ENCODE data around the gene ITPR2.

DNA sequence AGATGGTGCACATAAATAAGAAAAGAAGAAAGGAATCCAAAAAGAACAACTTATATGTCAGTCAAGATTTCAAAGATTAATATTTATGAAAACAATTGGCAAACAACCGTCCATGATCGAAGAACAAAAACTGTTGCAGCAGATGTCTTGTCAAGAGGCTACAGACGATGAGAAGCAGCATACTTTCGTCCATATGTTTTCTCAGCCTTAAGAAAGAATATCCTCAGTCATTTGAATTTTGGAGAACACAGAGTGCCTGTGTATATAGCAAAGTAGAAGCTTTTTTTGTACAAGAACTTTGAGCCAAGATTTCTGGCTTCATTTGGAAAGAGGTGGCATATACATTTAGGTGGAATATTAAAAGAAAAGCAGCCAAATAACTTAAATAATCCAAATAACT, 297.2 kb downstream of the ITPR2 start:
- TF ChIP-seq POLR2AphosphoS5 (IDR thresholded peaks at IDR 0.05; ENCODE audit: low read depth, low read length) (no peak), FOXP2 (optimal IDR thresholded peaks at IDR 0.05; ENCODE audit: borderline replicate concordance, extremely low read depth, extremely low read length, insufficient read depth) (no peak), TAF1 (IDR thresholded peaks at IDR 0.05; ENCODE audit: borderline replicate concordance, insufficient read depth, low read length) (no peak)

Measured in PFSK-1 (cell line).